ENCODE measurements around the gene TOR4A. TPM values are rescaled to one million over a fixed set of nuclear protein-coding genes. Genes with fewer than 3 reads are reported as not detected.
A peak's percentile ranks its signal among the peaks of the same experiment; 100 is the strongest.

Gene TOR4A
- total RNA-seq, 1 donor from 2014 or later = 38.3 TPM

GRCh38 chr9:137272241-137273094 lies 5.1 kb upstream of the TOR4A start:
- Histone ChIP-seq H3K27me3 (no peaks in the 10 kb centered on the region), H3K4me3 (no peak overlapping the region), H3K36me3 (peaks cover 18 to 32% of the 10 kb centered on the region in 2 donors), H3K27ac (no peak overlapping the region), H3K4me1 (peaks cover 14 to 35% of the 10 kb centered on the region in 2 donors), H3K9me3 (no peaks in the 10 kb centered on the region)
- DNase-seq (ENCODE audit: low spot score in 2 of 2) = no peak
- intact Hi-C loops (cut with DNase I) = no loop called here
- TF ChIP-seq CTCF (IDR thresholded peaks at IDR 0.05) = no peak

GRCh38 chr9:137273095-137273490 lies 4.4 kb upstream of the TOR4A start:
- Histone ChIP-seq H3K36me3 (peaks cover 18 to 27% of the 10 kb centered on the region in 2 donors), H3K9me3 (no peaks in the 10 kb centered on the region), H3K27me3 (no peaks in the 10 kb centered on the region), H3K4me1 (peaks cover 14 to 35% of the 10 kb centered on the region in 2 donors), H3K27ac (no peak overlapping the region), H3K4me3 (no peak overlapping the region)
- DNase-seq (ENCODE audit: low spot score in 2 of 2) = no peak
- intact Hi-C loops (cut with DNase I) = no loop called here
- TF ChIP-seq CTCF (IDR thresholded peaks at IDR 0.05) = no peak

- Histone ChIP-seq H3K36me3 (peaks cover 18 to 28% of the 10 kb centered on the region in 2 donors), H3K27ac (no peak overlapping the region), H3K27me3 (no peaks in the 10 kb centered on the region), H3K4me3 (no peak overlapping the region), H3K4me1 (peaks cover 10 to 30% of the 10 kb centered on the region in 2 donors), H3K9me3 (no peaks in the 10 kb centered on the region)
- no peak for TF ChIP-seq CTCF (IDR thresholded peaks at IDR 0.05)
- intact Hi-C loops (cut with DNase I) = no loop called here
- no peak for DNase-seq (ENCODE audit: low spot score in 2 of 2)
Measured at GRCh38 chr9:137273611-137274320, 3.8 kb upstream of the TOR4A start.

- Histone ChIP-seq H3K27ac (no peak overlapping the region), H3K27me3 (no peaks in the 10 kb centered on the region), H3K4me3 (no peak overlapping the region), H3K4me1 (peaks cover 4 to 21% of the 10 kb centered on the region in 2 donors), H3K36me3 (peaks cover 28 to 41% of the 10 kb centered on the region in 2 donors), H3K9me3 (no peaks in the 10 kb centered on the region)
- TF ChIP-seq CTCF (IDR thresholded peaks at IDR 0.05) = no peak
- DNase-seq (ENCODE audit: low spot score in 2 of 2) = no peak
- intact Hi-C loops (cut with DNase I) = no loop called here
Measured at GRCh38 chr9:137275203-137275587, 2.3 kb upstream of the TOR4A start.

- no peaks in the 10 kb centered on the region for H3K9me3 ChIP-seq
- intact Hi-C loops (cut with DNase I) = loop anchor here (2.0 kb wide), 1 partner anchor 21 kb away; the partner anchor contains the start of gene NELFB
- peak overlapping the region; percentile 79 to 81 for H3K27ac ChIP-seq
- peaks cover 28 to 40% of the 10 kb centered on the region in 2 donors for H3K36me3 ChIP-seq
- no peak for DNase-seq (ENCODE audit: low spot score in 2 of 2)
- no peak for TF ChIP-seq CTCF (IDR thresholded peaks at IDR 0.05)
- peak overlapping the region in 1 of 2 donors; percentile 63 for H3K4me3 ChIP-seq
- H3K27me3 ChIP-seq = no peaks in the 10 kb centered on the region
- H3K4me1 ChIP-seq = peaks cover 4 to 21% of the 10 kb centered on the region in 2 donors
Measured at GRCh38 chr9:137275588-137276472, 1.7 kb upstream of the TOR4A start.

Data from ascending aorta (tissue), 2 donors.